GM13977 (cell line): Measurements from ENCODE around the gene SSH2.

ENCODE experiments used
- DNase-seq: peaks from one replicate; pipeline ENCODE4 v3.0.0; 2012; ENCODE audit warnings: low spot score
- CTCF ChIP-seq: IDR thresholded peaks from 2 replicates; pipeline ENCODE4 v1.5.1; 2012; ENCODE audit warnings: mild to moderate bottlenecking, control low read depth; ENCODE audit not compliant: insufficient read depth; ENCODE audit errors: extremely low read depth, missing control alignments
- in situ Hi-C: fragments of 300-500 bp; cut with MboI; formaldehyde crosslinking; loops from one replicate; pipeline ENCODE4 v1.12.0; 2022; ENCODE audit warnings: low sequenced_read_pairs, low pct_unique_long_range_greater_than_20kb, mixed read lengths, inconsistent platforms; ENCODE audit not compliant: unreplicated experiment

Gene SSH2

GRCh38 chr17:29585080-29585751 is 344.8 kb downstream of the SSH2 start:
- DNase-seq = peak; percentile 59
- in situ Hi-C loops = no loop called here
- peak; percentile 62 for TF ChIP-seq CTCF

- no peak for TF ChIP-seq CTCF
- DNase-seq = no peak
- in situ Hi-C loops = no loop called here
Measured at GRCh38 chr17:29584452-29585079, 345.5 kb downstream of the SSH2 start.

GRCh38 chr17:29583324-29584248 is 346.4 kb downstream of the SSH2 start:
- TF ChIP-seq CTCF = no peak
- in situ Hi-C loops = no loop called here
- no peak for DNase-seq

- DNase-seq = no peak
- in situ Hi-C loops = no loop called here
- TF ChIP-seq CTCF = no peak
Measured at GRCh38 chr17:29582772-29583171, 347.3 kb downstream of the SSH2 start.

- TF ChIP-seq CTCF = no peak
- in situ Hi-C loops = no loop called here
- no peak for DNase-seq
Measured at GRCh38 chr17:29582254-29582765, 347.7 kb downstream of the SSH2 start.

GRCh38 chr17:29581583-29582253 is 348.3 kb downstream of the SSH2 start:
- in situ Hi-C loops = no loop called here
- TF ChIP-seq CTCF = no peak
- no peak for DNase-seq
